CD4-positive, alpha-beta T cell (primary cell): ENCODE measurements around the gene ELANE. TPM values are rescaled to one million over a fixed set of nuclear protein-coding genes. Genes with fewer than 3 reads are reported as not detected.

Source experiments
- ATAC-seq: fragments of 200-7000 bp; cut with Tn5 transposase; one replicate; pipeline ENCODE4 v1.10.0; 2022; ENCODE audit warnings: mild to moderate bottlenecking; ENCODE audit not compliant: poor library complexity
- CTCF ChIA-PET: fragments of 350-600 bp; sonication (Branson Sonifier 250); formaldehyde crosslinking; loops from one replicate; lab custom pipeline; 2021; ENCODE audit warnings: antibody characterized with exemption, inconsistent platforms; lab: Charles Lee
- POLR2A ChIA-PET: fragments of 350-600 bp; sonication (Branson Sonifier 250); formaldehyde crosslinking; loops from one replicate; lab custom pipeline; 2021; ENCODE audit warnings: antibody characterized with exemption, inconsistent platforms; lab: Charles Lee
- DNase-seq, 14 experiments: peaks; one replicate each; pipeline ENCODE4 v3.0.0-alpha.2; 2013 to 2020; ENCODE audit warnings: mixed read lengths in 2 of 14
- H3K27ac ChIP-seq, 2 donors: one replicate each; pipeline versions ENCODE4 v1.5.1 to v1.7.0; 2013; ENCODE audit warnings: low read length in 2 of 2, low read depth in 1 of 2, mild to moderate bottlenecking in 1 of 2
- H3K27me3 ChIP-seq, 2 experiments: 1 replicate in 1 of 2; 2 replicates in 1 of 2; pipeline versions ENCODE4 v1.6.1 to v1.7.0; 2013; ENCODE audit warnings: low read length in 2 of 2, control low read depth in 1 of 2, mild to moderate bottlenecking in 1 of 2, moderate library complexity in 1 of 2; ENCODE audit not compliant: insufficient read depth in 2 of 2, control insufficient read depth in 1 of 2
- H3K36me3 ChIP-seq: one replicate; pipeline ENCODE4 v1.6.1; 2013; ENCODE audit warnings: low read length, control low read depth; ENCODE audit not compliant: insufficient read depth
- H3K4me1 ChIP-seq: one replicate; pipeline ENCODE4 v1.6.1; 2013; ENCODE audit warnings: low read length, control low read depth; ENCODE audit not compliant: insufficient read depth
- H3K4me3 ChIP-seq: one replicate; pipeline ENCODE4 v1.5.1; 2013; ENCODE audit warnings: mild to moderate bottlenecking, low read length, moderate library complexity
- H3K9me3 ChIP-seq, 2 experiments: 1 replicate in 1 of 2; 2 replicates in 1 of 2; pipeline versions ENCODE4 v1.6.1 to v1.7.0; 2013; ENCODE audit warnings: low read length in 2 of 2, mild to moderate bottlenecking in 2 of 2, control low read depth in 1 of 2, moderate library complexity in 1 of 2; ENCODE audit not compliant: control insufficient read depth in 1 of 2, insufficient read depth in 1 of 2
- H3K27ac Mint-ChIP-seq: one replicate; pipeline ENCODE4 v1.8.0; 2020; ENCODE audit warnings: mixed read lengths
- H3K27me3 Mint-ChIP-seq: one replicate; pipeline ENCODE4 v1.8.0; 2021; ENCODE audit warnings: mixed read lengths
- H3K36me3 Mint-ChIP-seq: one replicate; pipeline ENCODE4 v1.8.0; 2021; ENCODE audit warnings: low read depth, mixed read lengths
- H3K4me1 Mint-ChIP-seq: one replicate; pipeline ENCODE4 v1.8.0; 2021; ENCODE audit warnings: low read depth, mixed read lengths
- H3K4me3 Mint-ChIP-seq: one replicate; pipeline ENCODE4 v1.8.0; 2020; ENCODE audit warnings: mild to moderate bottlenecking, mixed read lengths
- H3K9me3 Mint-ChIP-seq: one replicate; pipeline ENCODE4 v1.8.0; 2020; ENCODE audit warnings: mixed read lengths
- CTCF ChIP-seq: fragments of 200-600 bp; IDR thresholded peaks from one replicate; pipeline ENCODE4 v1.8.0; 2022; ENCODE audit warnings: antibody characterized with exemption, mild to moderate bottlenecking
- intact Hi-C, 2 experiments: fragments of 100-400 bp; cut with DNase I in 1 of 2; cut with micrococcal nuclease in 1 of 2; formaldehyde crosslinking; loops; one replicate each; pipeline versions ENCODE4 v1.15.1 to v1.9.0; 2023 to 2025; cut with DNase I, micrococcal nuclease
- total RNA-seq, 174 experiments: library from RNA in 2 of 174; stranded (reverse) in 2 of 174; gene quantifications; one replicate each; pipeline ENCODE4 v1.2.3 and lab custom pipeline; 2021 to 2026

ELANE gene
- total RNA-seq, 2 experiments from 2014 or later = not detected

- Mint-ChIP-seq H3K27ac (peak overlapping the region; percentile 94), H3K36me3 (peaks cover 37% of the 10 kb centered on the region), H3K9me3 (no peaks in the 10 kb centered on the region), H3K27me3 (no peaks in the 10 kb centered on the region), H3K4me1 (peaks cover 18% of the 10 kb centered on the region), H3K4me3 (peak overlapping the region; percentile 89)
- CTCF ChIA-PET = interaction anchor here (1.1 to 2.1 kb wide), 2 partner anchors 8 to 369 kb away, joined by 3 to 13 read pairs; no protein-coding TSS in a partner anchor
- Histone ChIP-seq H3K36me3 (peaks cover 46% of the 10 kb centered on the region), H3K27ac (peak overlapping the region; percentile 41 to 62), H3K4me1 (peaks cover 16% of the 10 kb centered on the region), H3K4me3 (peak overlapping the region; percentile 58), H3K9me3 (no peaks in the 10 kb centered on the region), H3K27me3 (no peaks in the 10 kb centered on the region)
- intact Hi-C loops = loop anchor here (2.0 kb wide), 1 partner anchor 21 kb away; the partner anchor contains the start of genes MED16 (in 2 of the 2) and RNU6-9 (in 2 of the 2)
- DNase-seq (peak in 5 of 14 experiments; percentile 29 to 69 (median 52)), ATAC-seq (no peak)
- POLR2A ChIA-PET = interaction anchor here (1.1 to 3.1 kb wide), 6 partner anchors 8 to 113 kb away, joined by 5 to 11 read pairs (median 7); partner anchors contain the start of genes MED16, RNU6-9 and WDR18
- no peak for TF ChIP-seq CTCF
These were observed 19.6 kb downstream of the ELANE start for GRCh38 chr19:871446-872265.

GRCh38 chr19:872266-872951, 20.3 kb downstream of the ELANE start:
- Mint-ChIP-seq H3K27me3 (no peaks in the 10 kb centered on the region), H3K9me3 (no peaks in the 10 kb centered on the region), H3K4me3 (peak overlapping the region; percentile 89), H3K36me3 (peaks cover 39% of the 10 kb centered on the region), H3K27ac (peak overlapping the region; percentile 94), H3K4me1 (peaks cover 18% of the 10 kb centered on the region)
- Histone ChIP-seq H3K36me3 (peaks cover 46% of the 10 kb centered on the region), H3K27ac (peak overlapping the region; percentile 41 to 62), H3K27me3 (no peaks in the 10 kb centered on the region), H3K4me3 (peak overlapping the region; percentile 58), H3K9me3 (no peaks in the 10 kb centered on the region), H3K4me1 (peaks cover 16% of the 10 kb centered on the region)
- ChIA-PET CTCF (interaction anchor here (2.1 kb wide), 1 partner anchor 9 kb away, joined by 13 read pairs; no protein-coding TSS in a partner anchor), POLR2A (interaction anchor here (0.6 to 3.1 kb wide), 10 partner anchors 8 to 1604 kb away, joined by 3 to 11 read pairs (median 5); partner anchors contain the start of genes MED16, RNU6-9 and WDR18)
- TF ChIP-seq CTCF = no peak
- ATAC-seq = peak; percentile 82
- intact Hi-C loops = loop anchor here (2.0 kb wide), 1 partner anchor 20 kb away; the partner anchor contains the start of genes MED16 (in 2 of the 2) and RNU6-9 (in 2 of the 2)
- DNase-seq = peak; percentile 72 to 93 (median 80)

GRCh38 chr19:873084-873483, 21.0 kb downstream of the ELANE start:
- peaks cover 40% of the 10 kb centered on the region for H3K36me3 ChIP-seq
- Mint-ChIP-seq H3K4me3 (peak overlapping the region; percentile 54), H3K27ac (peak overlapping the region; percentile 94), H3K9me3 (no peaks in the 10 kb centered on the region), H3K4me1 (peaks cover 18% of the 10 kb centered on the region), H3K27me3 (no peaks in the 10 kb centered on the region), H3K36me3 (peaks cover 34% of the 10 kb centered on the region)
- H3K9me3 ChIP-seq = no peaks in the 10 kb centered on the region
- peak; percentile 90 for ATAC-seq
- no peaks in the 10 kb centered on the region for H3K27me3 ChIP-seq
- H3K4me1 ChIP-seq = peaks cover 16% of the 10 kb centered on the region
- TF ChIP-seq CTCF = no peak
- peak; percentile 72 to 92 (median 78) for DNase-seq
- intact Hi-C loops = loop anchor here (2.0 kb wide), 1 partner anchor 20 kb away; the partner anchor contains the start of genes MED16 (in 2 of the 2) and RNU6-9 (in 2 of the 2)
- ChIA-PET CTCF (interaction anchor here (0.9 to 2.1 kb wide), 2 partner anchors 10 to 47 kb away, joined by 4 to 13 read pairs; no protein-coding TSS in a partner anchor), POLR2A (interaction anchor here (0.6 to 3.1 kb wide), 11 partner anchors 9 to 1604 kb away, joined by 3 to 11 read pairs (median 5); partner anchors contain the start of genes MED16, RNU6-9 and WDR18)
- no peak overlapping the region for H3K4me3 ChIP-seq
- H3K27ac ChIP-seq = peak overlapping the region in 1 of 2 donors; percentile 7
